IPS-15b (cell line): ENCODE results near the gene NARF.
A peak's percentile ranks its signal among the peaks of the same experiment; 100 is the strongest.

Experiments
- H3K27me3 ChIP-seq: one replicate; pipeline ENCODE4 v1.6.1; 2013; ENCODE audit warnings: low read length; ENCODE audit not compliant: control insufficient read depth, insufficient read depth
- H3K36me3 ChIP-seq: one replicate; pipeline ENCODE4 v1.6.1; 2013; ENCODE audit warnings: low read length; ENCODE audit not compliant: control insufficient read depth, insufficient read depth
- H3K4me1 ChIP-seq: one replicate; pipeline ENCODE4 v1.6.1; 2013; ENCODE audit warnings: mild to moderate bottlenecking, low read length; ENCODE audit not compliant: control insufficient read depth, insufficient read depth
- H3K4me3 ChIP-seq: one replicate; pipeline ENCODE4 v1.5.1; 2013; ENCODE audit warnings: low read depth, low read length
- H3K9ac ChIP-seq: one replicate; pipeline ENCODE4 v1.6.1; 2013; ENCODE audit warnings: low read depth, mild to moderate bottlenecking, low read length
- H3K9me3 ChIP-seq: one replicate; pipeline ENCODE4 v1.6.1; 2013; ENCODE audit warnings: mild to moderate bottlenecking, low read length; ENCODE audit not compliant: control insufficient read depth, insufficient read depth

The NARF gene

GRCh38 chr17:82442643-82443464, 15.7 kb upstream of the NARF start:
- no peaks in the 10 kb centered on the region for H3K9me3 ChIP-seq
- no peak overlapping the region for H3K4me3 ChIP-seq
- no peaks in the 10 kb centered on the region for H3K4me1 ChIP-seq
- H3K36me3 ChIP-seq, result peaks cover 31% of the 10 kb centered on the region
- no peaks in the 10 kb centered on the region for H3K27me3 ChIP-seq
- H3K9ac ChIP-seq, result no peak overlapping the region

GRCh38 chr17:82443465-82444283, 14.9 kb upstream of the NARF start:
- no peak overlapping the region for H3K9ac ChIP-seq
- H3K36me3 ChIP-seq, result peaks cover 31% of the 10 kb centered on the region
- H3K9me3 ChIP-seq, result no peaks in the 10 kb centered on the region
- no peaks in the 10 kb centered on the region for H3K27me3 ChIP-seq
- H3K4me3 ChIP-seq, result no peak overlapping the region
- H3K4me1 ChIP-seq, result no peaks in the 10 kb centered on the region

GRCh38 chr17:82444284-82444893, 14.2 kb upstream of the NARF start:
- H3K4me3 ChIP-seq, result no peak overlapping the region
- no peaks in the 10 kb centered on the region for H3K9me3 ChIP-seq
- peaks cover 31% of the 10 kb centered on the region for H3K36me3 ChIP-seq
- no peaks in the 10 kb centered on the region for H3K4me1 ChIP-seq
- no peak overlapping the region for H3K9ac ChIP-seq
- H3K27me3 ChIP-seq, result no peaks in the 10 kb centered on the region

DNA sequence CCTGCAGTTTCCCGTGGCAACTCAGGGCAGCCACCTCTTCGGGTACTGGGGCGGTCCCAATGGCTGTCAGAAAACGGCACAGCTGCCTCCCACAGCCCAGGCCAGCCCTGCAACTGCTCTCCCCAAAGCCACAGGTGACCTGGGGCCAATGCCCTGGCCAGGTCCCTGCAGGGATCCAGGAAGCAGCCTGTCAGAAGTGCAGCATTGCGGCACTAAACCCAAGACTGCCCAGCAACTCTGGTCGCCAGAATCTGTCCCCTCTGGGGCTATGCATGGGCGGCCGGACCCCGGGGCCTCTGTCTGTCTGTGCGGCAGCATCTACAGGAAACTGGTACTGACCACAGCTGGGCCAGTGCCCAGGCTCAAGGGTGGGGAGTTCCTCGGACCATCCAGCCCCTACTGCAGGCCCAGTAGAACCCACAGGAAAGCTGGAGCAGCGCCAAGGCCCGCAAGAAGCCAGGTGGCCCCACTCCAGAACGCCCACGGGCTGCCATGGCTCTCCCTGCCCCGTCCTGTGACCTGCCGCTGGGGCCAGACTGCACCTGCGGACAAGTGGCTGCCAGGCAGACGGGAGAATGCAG, 13.5 kb upstream of the NARF start:
- Histone ChIP-seq H3K9ac (no peak overlapping the region), H3K36me3 (peaks cover 31% of the 10 kb centered on the region), H3K27me3 (no peaks in the 10 kb centered on the region), H3K4me1 (no peaks in the 10 kb centered on the region), H3K9me3 (no peaks in the 10 kb centered on the region), H3K4me3 (no peak overlapping the region)

DNA sequence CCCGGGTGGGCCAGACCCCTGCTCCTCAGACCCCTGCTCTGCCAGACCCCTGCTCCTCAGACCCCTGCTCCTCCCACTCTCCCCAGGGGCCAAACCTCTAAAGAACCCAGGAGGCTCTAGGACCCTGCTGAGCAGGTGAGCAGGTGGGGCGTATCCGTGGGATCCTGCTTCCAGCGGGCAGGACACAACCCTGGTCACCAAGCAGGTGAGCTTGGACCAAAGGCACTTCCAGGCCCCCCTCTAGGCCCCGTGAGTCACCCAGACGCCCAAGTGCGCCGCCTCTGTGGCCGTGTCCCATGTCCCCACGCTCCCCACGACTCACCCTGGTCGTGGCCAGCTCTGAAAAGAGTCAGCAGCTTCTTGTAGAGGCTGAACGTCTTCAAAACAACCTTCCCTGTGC, 13.0 kb upstream of the NARF start:
- Histone ChIP-seq H3K27me3 (no peaks in the 10 kb centered on the region), H3K4me3 (no peak overlapping the region), H3K4me1 (no peaks in the 10 kb centered on the region), H3K9me3 (no peaks in the 10 kb centered on the region), H3K9ac (no peak overlapping the region), H3K36me3 (peaks cover 31% of the 10 kb centered on the region)

DNA sequence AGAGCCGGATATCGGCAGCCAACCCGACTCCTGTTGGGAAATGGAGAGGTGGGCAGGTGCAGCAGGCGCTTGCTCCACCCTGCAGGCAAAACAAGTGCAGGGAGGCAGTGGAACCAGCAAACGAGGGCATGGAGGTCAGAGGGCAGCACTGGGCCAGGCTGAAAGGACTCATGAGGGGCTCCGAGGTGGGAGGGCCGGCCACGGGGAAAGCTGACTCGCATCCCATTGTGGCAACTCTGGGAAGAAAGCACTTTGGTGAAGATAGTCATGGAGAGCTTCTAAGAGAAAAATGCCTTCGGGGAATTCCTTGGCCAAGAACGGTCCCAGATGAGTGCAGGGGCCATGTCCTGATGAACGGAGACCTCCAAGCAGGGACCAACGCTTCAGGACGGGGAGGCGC, 12.4 kb upstream of the NARF start:
- no peaks in the 10 kb centered on the region for H3K27me3 ChIP-seq
- peaks cover 31% of the 10 kb centered on the region for H3K36me3 ChIP-seq
- no peak overlapping the region for H3K9ac ChIP-seq
- H3K4me3 ChIP-seq, result no peak overlapping the region
- H3K4me1 ChIP-seq, result peaks cover 2% of the 10 kb centered on the region
- H3K9me3 ChIP-seq, result no peaks in the 10 kb centered on the region

DNA sequence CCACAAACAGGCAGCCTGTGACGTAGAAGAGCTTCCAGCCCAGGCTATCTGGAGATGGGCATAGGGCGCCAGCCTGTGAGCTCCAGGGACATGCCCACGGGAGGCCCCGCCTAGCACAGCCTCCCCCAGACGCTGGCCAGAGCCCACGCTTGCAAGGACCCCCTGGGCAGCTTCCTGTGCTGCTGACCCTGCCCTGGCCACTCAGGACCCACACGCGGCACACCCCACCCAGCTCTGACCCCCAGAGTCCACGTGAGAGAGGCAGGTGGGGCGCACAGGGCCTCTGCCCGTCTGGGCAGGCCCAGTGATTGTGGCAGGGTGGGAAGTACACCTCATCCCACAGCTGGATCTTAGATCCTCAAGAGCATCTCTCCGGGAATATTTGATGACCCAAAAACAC, 11.9 kb upstream of the NARF start:
- Histone ChIP-seq H3K4me3 (no peak overlapping the region), H3K9me3 (no peaks in the 10 kb centered on the region), H3K9ac (no peak overlapping the region), H3K36me3 (peaks cover 31% of the 10 kb centered on the region), H3K4me1 (peaks cover 4% of the 10 kb centered on the region), H3K27me3 (no peaks in the 10 kb centered on the region)

DNA sequence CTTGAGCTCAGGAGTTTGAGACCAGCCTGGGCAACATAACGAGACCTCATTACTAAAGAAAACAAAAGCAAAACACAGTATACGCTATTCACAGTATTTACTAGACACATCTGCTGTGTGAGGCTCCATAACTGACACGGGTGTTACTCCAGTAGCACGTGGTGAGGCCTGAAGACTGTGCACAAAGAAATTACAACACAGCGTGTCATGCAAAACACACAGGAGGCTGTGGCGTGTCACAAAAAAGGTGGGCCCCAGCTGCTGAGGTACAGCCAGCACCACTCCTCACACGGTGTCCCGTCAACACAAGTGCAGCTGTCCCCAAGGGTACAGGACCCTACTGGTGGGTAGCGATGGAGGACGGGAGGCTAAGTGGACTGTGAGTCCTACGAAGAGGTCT, 10.7 kb upstream of the NARF start:
- H3K27me3 ChIP-seq, result no peaks in the 10 kb centered on the region
- no peak overlapping the region for H3K4me3 ChIP-seq
- H3K9ac ChIP-seq, result no peak overlapping the region
- peaks cover 27% of the 10 kb centered on the region for H3K36me3 ChIP-seq
- no peaks in the 10 kb centered on the region for H3K9me3 ChIP-seq
- H3K4me1 ChIP-seq, result peaks cover 4% of the 10 kb centered on the region

DNA sequence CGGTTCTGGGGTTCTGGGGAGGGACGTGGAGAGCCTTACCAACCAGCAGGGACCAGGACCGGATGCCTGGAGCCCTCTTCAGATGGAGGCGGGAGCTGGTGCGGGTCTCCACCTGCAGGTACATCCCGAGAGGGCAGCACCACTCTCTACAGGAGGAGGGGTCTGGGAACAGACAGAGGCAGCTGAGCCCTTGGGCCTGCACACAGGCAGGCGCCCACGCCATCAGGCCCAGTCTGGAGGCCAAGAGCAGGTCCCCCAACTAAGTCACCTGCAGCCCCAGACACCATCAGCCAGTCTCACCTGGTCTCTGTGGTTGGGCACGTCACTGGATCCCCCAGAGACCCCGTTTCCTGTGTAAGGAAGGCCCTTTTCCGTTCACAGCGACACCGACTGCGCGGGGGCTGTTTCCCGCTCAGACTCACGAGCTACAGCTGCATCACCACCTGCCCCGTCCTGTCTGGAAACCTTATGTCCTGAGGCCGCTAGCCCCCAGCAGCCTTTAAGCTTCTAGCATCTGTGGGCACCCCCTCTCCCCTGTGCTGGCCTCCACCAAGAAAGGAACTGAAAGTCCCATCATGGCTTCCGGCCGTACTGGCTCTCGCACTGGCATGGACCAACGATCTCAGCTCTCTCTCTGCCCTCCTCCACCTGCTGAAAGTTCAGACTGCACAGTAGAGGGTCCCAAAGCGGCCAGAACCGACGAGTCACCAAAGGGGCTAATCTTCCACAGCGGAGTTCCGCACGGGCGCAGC, 9.2 kb upstream of the NARF start:
- Histone ChIP-seq H3K9me3 (no peaks in the 10 kb centered on the region), H3K27me3 (no peaks in the 10 kb centered on the region), H3K4me1 (peaks cover 4% of the 10 kb centered on the region), H3K9ac (no peak overlapping the region), H3K36me3 (peaks cover 15% of the 10 kb centered on the region), H3K4me3 (no peak overlapping the region)

GRCh38 chr17:82449883-82450356, 8.6 kb upstream of the NARF start:
- H3K27me3 ChIP-seq, result no peaks in the 10 kb centered on the region
- H3K36me3 ChIP-seq, result peaks cover 9% of the 10 kb centered on the region
- H3K9ac ChIP-seq, result peak overlapping the region; percentile 60
- no peaks in the 10 kb centered on the region for H3K9me3 ChIP-seq
- H3K4me3 ChIP-seq, result peak overlapping the region; percentile 80
- peaks cover 4% of the 10 kb centered on the region for H3K4me1 ChIP-seq
